Renal cortex interstitium (tissue), 11 donors: ENCODE measurements around the gene DOP1B. TPM values are rescaled to one million over a fixed set of nuclear protein-coding genes. Genes with fewer than 3 reads are reported as not detected.

Experiments used
- DNase-seq, 11 donors: peaks; one replicate each; pipeline ENCODE4 v3.0.0-alpha.2; 2013; ENCODE audit warnings: low read depth in 9 of 11, low spot score in 4 of 11; ENCODE audit errors: extremely low read depth in 1 of 11
- polyA plus RNA-seq, 3 donors: library from polyadenylated mRNA; unstranded; fragments of 120-200 nt; gene quantifications; one replicate each; pipeline ENCODE4 v1.2.1, GENCODE V29; 2013; ENCODE audit not compliant: insufficient read length in 3 of 3

The DOP1B gene
- polyA plus RNA-seq, 3 donors = 6.0 to 8.0 (median 6.8) TPM

GRCh38 chr21:36167541-36167940 lies 10.9 kb downstream of the DOP1B start:
- no peak for DNase-seq

GRCh38 chr21:36169470-36170128 lies 13.0 kb downstream of the DOP1B start:
- DNase-seq = no peak

GRCh38 chr21:36170823-36171222 lies 14.2 kb downstream of the DOP1B start:
- no peak for DNase-seq

- no peak for DNase-seq
Measured at GRCh38 chr21:36171336-36171735, 14.7 kb downstream of the DOP1B start.

- DNase-seq = no peak
Measured at GRCh38 chr21:36171741-36172331, 15.2 kb downstream of the DOP1B start.

DNA sequence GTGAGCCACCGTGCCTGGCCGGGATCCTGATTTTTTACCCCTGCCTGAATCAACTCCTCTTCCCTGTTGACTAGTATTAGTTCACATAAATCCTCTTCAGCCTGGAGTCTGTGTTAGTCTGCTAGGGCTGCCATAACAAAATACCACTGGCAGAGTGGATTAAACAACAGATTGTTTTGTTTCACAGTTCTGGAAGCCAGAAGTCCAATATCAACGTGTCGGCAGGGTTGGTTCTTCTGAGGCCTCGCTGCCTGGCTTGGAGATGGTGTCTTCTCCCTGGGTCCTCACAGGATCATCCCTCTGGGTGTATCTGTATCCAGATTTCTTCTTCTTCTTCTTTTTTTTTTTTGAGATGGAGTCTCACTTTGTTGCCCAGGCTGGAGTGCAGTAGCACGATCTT lies 18.2 kb downstream of the DOP1B start:
- DNase-seq = no peak

GRCh38 chr21:36175771-36176565 lies 19.3 kb downstream of the DOP1B start:
- DNase-seq = no peak

- DNase-seq = no peak
Measured at GRCh38 chr21:36178349-36178748, 21.7 kb downstream of the DOP1B start.

DNA sequence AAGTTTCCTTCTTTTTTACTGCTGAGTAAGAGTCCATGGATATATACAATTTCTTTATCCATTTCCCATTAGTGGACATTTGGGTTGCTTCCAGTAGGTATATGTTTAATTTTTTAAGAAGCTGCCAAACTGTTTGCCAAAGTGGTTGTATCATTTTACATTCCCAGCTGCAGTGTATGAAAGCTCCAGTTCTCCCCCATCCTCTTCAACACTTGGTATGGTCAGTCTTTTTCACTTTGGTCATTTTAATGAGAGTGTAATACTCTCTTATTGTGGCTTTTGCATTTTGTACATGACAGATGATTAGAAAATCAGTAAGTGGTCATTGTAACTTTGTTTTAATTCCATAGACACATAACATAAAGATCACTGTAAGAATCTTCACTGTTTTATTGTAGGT lies 22.5 kb downstream of the DOP1B start:
- no peak for DNase-seq

DNA sequence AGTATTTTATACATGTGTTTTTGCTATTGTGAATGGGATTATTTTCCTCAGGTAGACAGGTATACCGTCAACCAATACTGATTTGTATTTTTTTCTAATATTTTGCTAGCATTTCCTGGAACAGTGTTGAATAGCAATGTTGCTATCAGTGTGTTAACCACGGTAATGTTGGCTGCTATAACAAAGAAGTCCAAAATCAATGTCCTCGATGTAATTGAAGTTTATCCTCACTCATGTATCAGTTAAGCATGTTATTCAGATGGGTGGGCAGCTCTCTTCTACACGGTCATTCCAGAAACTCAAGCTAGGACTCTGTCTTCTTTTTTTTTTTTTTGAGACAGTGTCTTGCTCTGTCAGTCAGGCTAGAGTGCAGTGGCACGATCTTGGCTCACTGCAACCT lies 24.3 kb downstream of the DOP1B start:
- DNase-seq = no peak

DNA sequence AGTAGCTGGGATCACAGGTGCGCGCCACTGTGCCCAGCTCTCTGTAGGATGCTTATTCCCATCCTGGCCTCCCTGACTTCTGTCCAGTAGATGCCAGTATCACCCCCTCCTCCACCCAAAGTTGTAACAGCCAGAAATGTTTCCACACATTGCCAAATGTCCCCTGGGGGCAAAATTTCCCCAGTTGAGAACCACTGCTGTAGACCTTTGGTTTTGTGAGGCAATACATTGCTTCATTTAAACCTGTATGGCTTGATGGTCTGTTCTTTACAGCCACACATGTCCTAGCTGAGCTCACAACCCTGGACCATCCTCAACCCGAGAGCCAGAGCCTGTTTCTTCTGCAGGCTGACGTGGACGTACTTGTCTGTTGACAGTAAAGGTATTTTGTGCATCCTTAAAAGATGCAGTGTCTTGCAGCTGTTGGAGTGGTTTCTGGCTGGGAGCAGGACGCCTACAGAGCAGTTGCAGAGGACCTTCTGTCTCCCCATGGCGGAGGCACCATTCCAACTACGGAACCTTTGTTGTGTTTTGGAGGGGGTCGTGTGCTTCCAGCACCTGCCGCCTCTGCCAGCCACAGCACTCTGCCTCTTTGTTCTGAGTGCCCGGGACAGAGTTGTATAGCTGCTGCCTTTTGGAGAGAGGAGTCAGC lies 26.6 kb downstream of the DOP1B start:
- DNase-seq = no peak

DNA sequence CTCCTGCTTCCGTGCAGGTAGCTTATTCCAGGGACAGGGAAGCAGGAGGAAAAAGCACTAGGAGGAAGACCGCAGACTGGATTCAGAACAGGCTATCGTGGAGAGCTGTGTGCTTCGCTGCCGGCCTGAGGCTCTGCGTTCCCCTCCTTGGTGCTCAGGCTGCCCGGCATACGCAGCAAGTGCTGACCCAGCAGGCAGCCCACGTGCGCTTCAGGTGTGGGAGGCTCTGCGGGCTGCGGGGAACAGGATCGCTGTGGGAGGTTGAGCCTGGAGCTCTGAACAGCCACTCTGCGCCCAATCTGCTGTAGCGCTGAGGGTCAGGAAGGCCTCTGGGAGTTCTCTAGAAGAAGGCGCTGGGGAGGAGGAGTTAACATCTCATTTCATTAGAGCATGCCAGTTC lies 27.9 kb downstream of the DOP1B start:
- peak in 1 of 11 donors; percentile 38 for DNase-seq

DNA sequence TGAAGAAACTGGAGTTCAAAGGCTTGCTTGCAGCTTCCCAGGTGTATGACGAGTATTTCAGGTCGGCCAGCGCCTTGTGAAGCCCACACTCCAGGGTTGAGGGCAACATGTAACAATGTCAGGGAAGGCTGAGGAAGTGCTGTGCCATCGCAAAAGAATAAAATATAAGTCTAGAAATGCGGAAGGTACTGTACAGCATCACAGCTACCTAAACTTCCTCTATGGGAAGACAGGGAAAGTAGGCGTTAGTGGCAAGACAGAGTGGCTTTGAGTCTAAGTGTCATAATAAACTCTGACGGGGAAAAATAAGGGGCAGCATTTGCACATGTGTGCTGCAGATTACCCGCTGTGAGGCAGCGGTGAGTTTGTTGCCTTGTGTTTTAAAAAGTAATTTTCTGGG lies 28.9 kb downstream of the DOP1B start:
- no peak for DNase-seq

- no peak for DNase-seq
Measured at GRCh38 chr21:36186081-36186480, 29.5 kb downstream of the DOP1B start.

DNA sequence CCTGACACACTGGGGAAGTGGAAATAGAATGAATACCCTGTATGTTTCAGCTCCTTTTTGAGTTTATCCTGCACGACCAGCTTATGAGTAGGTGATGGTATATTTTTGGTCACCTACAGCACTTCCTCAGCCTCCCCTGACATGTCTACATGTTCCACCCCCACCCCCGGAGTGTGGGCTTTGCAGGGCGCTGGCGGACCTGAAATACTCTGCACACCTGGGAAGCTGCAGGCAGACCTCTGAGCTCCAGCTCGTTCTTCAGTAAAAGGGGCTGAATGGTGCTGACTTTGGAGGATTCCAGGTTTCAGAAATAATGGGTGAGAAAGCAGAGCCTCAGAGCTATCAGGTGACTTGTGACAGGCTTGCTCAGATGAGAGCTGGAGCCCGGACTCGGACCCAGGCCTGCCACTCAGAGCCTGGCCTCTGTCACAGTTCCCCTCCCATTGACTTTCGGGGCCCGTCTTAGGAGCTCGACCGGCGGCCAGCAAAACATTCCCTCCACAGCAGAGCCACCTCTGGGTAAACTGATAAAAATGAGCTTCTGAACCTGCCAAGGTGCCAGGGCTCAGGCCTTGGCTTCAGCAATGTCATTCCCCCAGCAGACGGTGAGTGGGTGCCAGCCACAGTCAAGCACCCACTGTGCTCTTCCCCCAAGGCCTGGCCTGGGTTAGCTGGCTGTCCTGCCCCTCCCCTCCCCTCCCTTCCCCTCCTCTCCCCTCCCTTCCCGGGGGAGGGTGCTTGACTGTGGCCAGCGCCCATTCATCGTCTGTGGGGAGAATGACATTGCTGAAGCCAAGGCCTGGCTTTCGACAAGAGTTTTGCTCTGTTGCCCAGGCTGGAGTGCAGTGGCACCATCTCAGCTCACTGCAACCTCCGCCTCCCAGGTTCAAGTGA lies 30.1 kb downstream of the DOP1B start:
- DNase-seq = no peak

- DNase-seq = no peak
Measured at GRCh38 chr21:36188081-36188681, 31.6 kb downstream of the DOP1B start.

- DNase-seq = no peak
Measured at GRCh38 chr21:36188937-36189336, 32.3 kb downstream of the DOP1B start.

DNA sequence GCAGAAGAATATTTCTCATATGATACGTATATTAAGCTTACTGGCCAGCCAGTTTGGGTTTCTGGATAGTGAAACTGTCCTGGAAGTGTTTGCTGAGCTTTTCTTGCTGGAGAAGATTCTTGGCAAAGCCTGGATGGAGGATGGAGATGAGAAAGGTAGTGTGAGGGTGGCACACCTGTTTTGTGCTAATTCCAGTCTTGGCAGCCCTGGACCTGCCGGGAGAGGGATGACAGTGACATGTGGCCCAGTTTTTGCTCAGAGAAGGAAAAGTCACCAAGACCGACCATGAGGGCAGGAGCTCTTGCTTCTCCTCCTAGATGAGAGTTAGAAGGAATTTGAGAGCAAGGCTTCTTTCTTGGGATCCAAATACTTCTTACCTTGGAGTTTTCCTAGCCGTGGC lies 34.1 kb downstream of the DOP1B start:
- DNase-seq = no peak

- DNase-seq = no peak
Measured at GRCh38 chr21:36193200-36193599, 36.6 kb downstream of the DOP1B start.
